ENCODE data around the gene HRH2.

DNA sequence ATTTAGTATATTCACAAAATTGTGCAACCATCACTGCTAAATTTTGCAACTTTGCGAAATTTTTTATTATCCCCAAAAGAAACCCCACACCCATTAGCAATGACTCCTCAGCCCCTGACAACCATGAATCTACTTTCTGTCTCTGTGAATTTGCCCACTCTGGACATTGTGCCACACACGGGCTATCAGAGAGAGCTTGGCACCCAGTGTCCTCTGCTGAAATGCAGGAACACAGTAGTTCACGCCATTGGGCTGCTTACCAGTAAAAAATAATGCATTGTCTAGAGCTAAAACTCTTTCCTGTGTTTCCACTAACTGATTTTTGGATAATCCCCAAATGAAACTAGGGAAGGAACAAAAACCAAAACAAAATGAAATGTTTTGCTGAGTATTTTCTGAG, 60.0 kb downstream of the HRH2 start:
- TF ChIP-seq, protein P1, sequence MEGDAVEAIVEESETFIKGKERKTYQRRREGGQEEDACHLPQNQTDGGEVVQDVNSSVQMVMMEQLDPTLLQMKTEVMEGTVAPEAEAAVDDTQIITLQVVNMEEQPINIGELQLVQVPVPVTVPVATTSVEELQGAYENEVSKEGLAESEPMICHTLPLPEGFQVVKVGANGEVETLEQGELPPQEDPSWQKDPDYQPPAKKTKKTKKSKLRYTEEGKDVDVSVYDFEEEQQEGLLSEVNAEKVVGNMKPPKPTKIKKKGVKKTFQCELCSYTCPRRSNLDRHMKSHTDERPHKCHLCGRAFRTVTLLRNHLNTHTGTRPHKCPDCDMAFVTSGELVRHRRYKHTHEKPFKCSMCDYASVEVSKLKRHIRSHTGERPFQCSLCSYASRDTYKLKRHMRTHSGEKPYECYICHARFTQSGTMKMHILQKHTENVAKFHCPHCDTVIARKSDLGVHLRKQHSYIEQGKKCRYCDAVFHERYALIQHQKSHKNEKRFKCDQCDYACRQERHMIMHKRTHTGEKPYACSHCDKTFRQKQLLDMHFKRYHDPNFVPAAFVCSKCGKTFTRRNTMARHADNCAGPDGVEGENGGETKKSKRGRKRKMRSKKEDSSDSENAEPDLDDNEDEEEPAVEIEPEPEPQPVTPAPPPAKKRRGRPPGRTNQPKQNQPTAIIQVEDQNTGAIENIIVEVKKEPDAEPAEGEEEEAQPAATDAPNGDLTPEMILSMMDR (IDR thresholded peaks at IDR 0.05) = no peak
- TF ChIP-seq POLR2A (IDR thresholded peaks at IDR 0.05) = no peak
